ENCODE data around the gene ANO9. TPM values are rescaled to one million over a fixed set of nuclear protein-coding genes. Genes with fewer than 3 reads are reported as not detected.

Gene ANO9
- total RNA-seq, 1 experiment from 2014 or later, result not detected

GRCh38 chr11:398826-399225 lies 43.0 kb downstream of the ANO9 start:
- no peaks in the 10 kb centered on the region for H3K27me3 ChIP-seq (replicated peaks; ENCODE audit: insufficient read depth, low read depth, low read length, poor library complexity)
- H3K4me3 ChIP-seq (ENCODE audit: low read depth, low read length, poor library complexity, severe bottlenecking), result no peak overlapping the region
- no TSS peak for BruUV-seq (replicated peaks)
- no peaks in the 10 kb centered on the region for H3K4me1 ChIP-seq (ENCODE audit: insufficient read depth, low read length, poor library complexity, severe bottlenecking)
- no peak for TF ChIP-seq CTCF (conservative IDR thresholded peaks at IDR 0.05; ENCODE audit: low read depth, low read length)
- no peak for TF ChIP-seq EZH2 (IDR thresholded peaks at IDR 0.05; ENCODE audit: borderline replicate concordance, low read depth, low read length, poor library complexity, severe bottlenecking)
- no peaks in the 10 kb centered on the region for H3K36me3 ChIP-seq (ENCODE audit: insufficient read depth, low read length, poor library complexity, severe bottlenecking)
- no peak overlapping the region for H3K27ac ChIP-seq (ENCODE audit: low read depth, low read length, poor library complexity, severe bottlenecking)
- ChIA-PET CTCF (interaction anchor here (0.6 kb wide), 1 partner anchor 12 kb away, joined by 5 read pairs; no protein-coding TSS in a partner anchor), POLR2A (ENCODE audit: low non-redundant PET) (no interaction called here)
- DNase-seq (ENCODE audit: low spot score), result peak; percentile 44
- no peaks in the 10 kb centered on the region for H3K9me3 ChIP-seq (ENCODE audit: low read depth, low read length, poor library complexity, severe bottlenecking)
- intact Hi-C loops (cut with micrococcal nuclease; ENCODE audit: unreplicated experiment), result no loop called here

GRCh38 chr11:396948-397548 lies 44.8 kb downstream of the ANO9 start:
- CTCF ChIA-PET, result no interaction called here
- POLR2A ChIA-PET (ENCODE audit: low non-redundant PET), result no interaction called here
- H3K27me3 ChIP-seq (replicated peaks; ENCODE audit: insufficient read depth, low read depth, low read length, poor library complexity), result no peaks in the 10 kb centered on the region
- DNase-seq (ENCODE audit: low spot score), result no peak
- no peaks in the 10 kb centered on the region for H3K4me1 ChIP-seq (ENCODE audit: insufficient read depth, low read length, poor library complexity, severe bottlenecking)
- intact Hi-C loops (cut with micrococcal nuclease; ENCODE audit: unreplicated experiment), result no loop called here
- no peak overlapping the region for H3K27ac ChIP-seq (ENCODE audit: low read depth, low read length, poor library complexity, severe bottlenecking)
- H3K36me3 ChIP-seq (ENCODE audit: insufficient read depth, low read length, poor library complexity, severe bottlenecking), result no peaks in the 10 kb centered on the region
- H3K4me3 ChIP-seq (ENCODE audit: low read depth, low read length, poor library complexity, severe bottlenecking), result no peak overlapping the region
- TF ChIP-seq EZH2 (IDR thresholded peaks at IDR 0.05; ENCODE audit: borderline replicate concordance, low read depth, low read length, poor library complexity, severe bottlenecking), result no peak
- no TSS peak for BruUV-seq (replicated peaks)
- H3K9me3 ChIP-seq (ENCODE audit: low read depth, low read length, poor library complexity, severe bottlenecking), result no peaks in the 10 kb centered on the region

- no TSS peak for BruUV-seq (replicated peaks)
- Histone ChIP-seq H3K27me3 (replicated peaks; ENCODE audit: insufficient read depth, low read depth, low read length, poor library complexity) (no peaks in the 10 kb centered on the region), H3K9me3 (ENCODE audit: low read depth, low read length, poor library complexity, severe bottlenecking) (no peaks in the 10 kb centered on the region), H3K27ac (ENCODE audit: low read depth, low read length, poor library complexity, severe bottlenecking) (no peak overlapping the region), H3K4me3 (ENCODE audit: low read depth, low read length, poor library complexity, severe bottlenecking) (no peak overlapping the region), H3K4me1 (ENCODE audit: insufficient read depth, low read length, poor library complexity, severe bottlenecking) (no peaks in the 10 kb centered on the region), H3K36me3 (ENCODE audit: insufficient read depth, low read length, poor library complexity, severe bottlenecking) (no peaks in the 10 kb centered on the region)
- intact Hi-C loops (cut with micrococcal nuclease; ENCODE audit: unreplicated experiment), result no loop called here
- CTCF ChIA-PET, result no interaction called here
- no peak for TF ChIP-seq EZH2 (IDR thresholded peaks at IDR 0.05; ENCODE audit: borderline replicate concordance, low read depth, low read length, poor library complexity, severe bottlenecking)
- TF ChIP-seq CTCF (conservative IDR thresholded peaks at IDR 0.05; ENCODE audit: low read depth, low read length), result 0 out of 2 replicates have a peak, but pooled peaks have one; percentile 15
- DNase-seq (ENCODE audit: low spot score), result no peak
- POLR2A ChIA-PET (ENCODE audit: low non-redundant PET), result no interaction called here
Measured at GRCh38 chr11:396511-396947, 45.3 kb downstream of the ANO9 start.

GRCh38 chr11:395866-396265 lies 45.9 kb downstream of the ANO9 start:
- ChIA-PET CTCF (no interaction called here), POLR2A (ENCODE audit: low non-redundant PET) (no interaction called here)
- H3K36me3 ChIP-seq (ENCODE audit: insufficient read depth, low read length, poor library complexity, severe bottlenecking), result no peaks in the 10 kb centered on the region
- DNase-seq (ENCODE audit: low spot score), result no peak
- H3K27me3 ChIP-seq (replicated peaks; ENCODE audit: insufficient read depth, low read depth, low read length, poor library complexity), result no peaks in the 10 kb centered on the region
- intact Hi-C loops (cut with micrococcal nuclease; ENCODE audit: unreplicated experiment), result no loop called here
- H3K4me1 ChIP-seq (ENCODE audit: insufficient read depth, low read length, poor library complexity, severe bottlenecking), result no peaks in the 10 kb centered on the region
- H3K27ac ChIP-seq (ENCODE audit: low read depth, low read length, poor library complexity, severe bottlenecking), result no peak overlapping the region
- no peak overlapping the region for H3K4me3 ChIP-seq (ENCODE audit: low read depth, low read length, poor library complexity, severe bottlenecking)
- no peak for TF ChIP-seq EZH2 (IDR thresholded peaks at IDR 0.05; ENCODE audit: borderline replicate concordance, low read depth, low read length, poor library complexity, severe bottlenecking)
- TF ChIP-seq CTCF (conservative IDR thresholded peaks at IDR 0.05; ENCODE audit: low read depth, low read length), result no peak
- no peaks in the 10 kb centered on the region for H3K9me3 ChIP-seq (ENCODE audit: low read depth, low read length, poor library complexity, severe bottlenecking)
- BruUV-seq (replicated peaks), result no TSS peak
